IPS-20b (cell line): Measurements from ENCODE around the gene TTC28.
"Not testable (repeated sequence)": the region's sequence is repeated elsewhere in the genome, so short reads cannot be mapped to it uniquely, and the experiment has no call there.

Source experiments
- H3K27ac ChIP-seq: one replicate; pipeline ENCODE4 v1.5.1; 2013; ENCODE audit warnings: low read length
- H3K27me3 ChIP-seq: 2 replicates; pipeline ENCODE4 v1.6.1; 2013; ENCODE audit warnings: mild to moderate bottlenecking, low read length, inconsistent platforms; ENCODE audit not compliant: insufficient read depth
- H3K36me3 ChIP-seq: 2 replicates; pipeline ENCODE4 v1.6.1; 2013; ENCODE audit warnings: low read depth, mild to moderate bottlenecking, inconsistent platforms, low read length, moderate library complexity; ENCODE audit not compliant: insufficient read depth
- H3K4me1 ChIP-seq: 2 replicates; pipeline ENCODE4 v1.6.1; 2013; ENCODE audit warnings: mild to moderate bottlenecking, control low read depth, inconsistent platforms, low read length, moderate library complexity; ENCODE audit not compliant: insufficient read depth
- H3K4me3 ChIP-seq: 2 replicates; pipeline ENCODE4 v1.5.1; 2013; ENCODE audit warnings: mild to moderate bottlenecking, low read length, inconsistent platforms
- H3K9ac ChIP-seq: 2 replicates; pipeline ENCODE4 v1.6.1; 2013; ENCODE audit warnings: low read depth, mild to moderate bottlenecking, inconsistent platforms, low read length, moderate library complexity
- H3K9me3 ChIP-seq: 2 replicates; pipeline ENCODE4 v1.6.1; 2013; ENCODE audit warnings: mild to moderate bottlenecking, low read depth, low read length, inconsistent platforms; ENCODE audit not compliant: insufficient read depth

Gene TTC28

GRCh38 chr22:28627791-28628190, 51.8 kb downstream of the TTC28 start:
- Histone ChIP-seq H3K4me1 (peaks cover 7% of the 10 kb centered on the region; the same call in 1 of the 2 replicates), H3K36me3 (no peaks in the 10 kb centered on the region), H3K4me3 (no peak overlapping the region), H3K9me3 (no peaks in the 10 kb centered on the region), H3K9ac (no peak overlapping the region), H3K27me3 (no peaks in the 10 kb centered on the region), H3K27ac (no peak overlapping the region)

- Histone ChIP-seq H3K27me3 (no peaks in the 10 kb centered on the region), H3K36me3 (no peaks in the 10 kb centered on the region), H3K9me3 (no peaks in the 10 kb centered on the region), H3K27ac (no peak overlapping the region), H3K9ac (no peak overlapping the region), H3K4me1 (no peaks in the 10 kb centered on the region), H3K4me3 (no peak overlapping the region)
Measured at GRCh38 chr22:28620244-28620922, 59.3 kb downstream of the TTC28 start.

- Histone ChIP-seq H3K4me1 (no peaks in the 10 kb centered on the region), H3K27me3 (no peaks in the 10 kb centered on the region), H3K9me3 (no peaks in the 10 kb centered on the region), H3K27ac (no peak overlapping the region), H3K36me3 (no peaks in the 10 kb centered on the region), H3K4me3 (no peak overlapping the region), H3K9ac (no peak overlapping the region)
Measured at GRCh38 chr22:28619236-28619635, 60.4 kb downstream of the TTC28 start.

- H3K27me3 ChIP-seq, H3K4me3 ChIP-seq, H3K4me1 ChIP-seq, H3K9ac ChIP-seq, H3K27ac ChIP-seq, H3K36me3 ChIP-seq, H3K9me3 ChIP-seq: not testable (repeated sequence)
Measured at GRCh38 chr22:28615423-28615822, 64.2 kb downstream of the TTC28 start.

- H3K27ac ChIP-seq = no peak overlapping the region
- H3K9me3 ChIP-seq = no peaks in the 10 kb centered on the region
- H3K4me1 ChIP-seq = peaks cover 10% of the 10 kb centered on the region
- no peaks in the 10 kb centered on the region for H3K27me3 ChIP-seq
- H3K4me3 ChIP-seq = no peak overlapping the region
- H3K36me3 ChIP-seq = no peaks in the 10 kb centered on the region
- H3K9ac ChIP-seq = no peak overlapping the region
Measured at GRCh38 chr22:28609921-28610320, 69.7 kb downstream of the TTC28 start.

- Histone ChIP-seq H3K27me3 (no peaks in the 10 kb centered on the region), H3K9ac (no peak overlapping the region), H3K9me3 (no peaks in the 10 kb centered on the region), H3K4me1 (peaks cover 10% of the 10 kb centered on the region), H3K27ac (no peak overlapping the region), H3K4me3 (no peak overlapping the region), H3K36me3 (no peaks in the 10 kb centered on the region)
Measured at GRCh38 chr22:28608546-28608945, 71.1 kb downstream of the TTC28 start.

GRCh38 chr22:28607795-28608194, 71.8 kb downstream of the TTC28 start:
- H3K4me3 ChIP-seq = no peak overlapping the region
- H3K27me3 ChIP-seq = no peaks in the 10 kb centered on the region
- no peak overlapping the region for H3K27ac ChIP-seq
- H3K4me1 ChIP-seq = peaks cover 10% of the 10 kb centered on the region
- no peak overlapping the region for H3K9ac ChIP-seq
- H3K9me3 ChIP-seq = no peaks in the 10 kb centered on the region
- H3K36me3 ChIP-seq = no peaks in the 10 kb centered on the region

GRCh38 chr22:28604966-28605761, 74.5 kb downstream of the TTC28 start:
- H3K9me3 ChIP-seq = no peaks in the 10 kb centered on the region
- no peaks in the 10 kb centered on the region for H3K27me3 ChIP-seq
- H3K36me3 ChIP-seq = no peaks in the 10 kb centered on the region
- H3K4me3 ChIP-seq = no peak overlapping the region
- H3K27ac ChIP-seq = no peak overlapping the region
- no peak overlapping the region for H3K9ac ChIP-seq
- peaks cover 10% of the 10 kb centered on the region for H3K4me1 ChIP-seq

- no peak overlapping the region for H3K27ac ChIP-seq
- no peaks in the 10 kb centered on the region for H3K36me3 ChIP-seq
- H3K9me3 ChIP-seq = no peaks in the 10 kb centered on the region
- no peak overlapping the region for H3K4me3 ChIP-seq
- no peaks in the 10 kb centered on the region for H3K27me3 ChIP-seq
- no peak overlapping the region for H3K9ac ChIP-seq
- H3K4me1 ChIP-seq = peaks cover 4% of the 10 kb centered on the region; the same call in 1 of the 2 replicates
Measured at GRCh38 chr22:28601915-28602314, 77.7 kb downstream of the TTC28 start.

GRCh38 chr22:28600546-28601143, 79.0 kb downstream of the TTC28 start:
- Histone ChIP-seq H3K9ac (no peak overlapping the region), H3K27me3 (no peaks in the 10 kb centered on the region), H3K9me3 (no peaks in the 10 kb centered on the region), H3K4me3 (no peak overlapping the region), H3K27ac (no peak overlapping the region), H3K4me1 (peaks cover 4% of the 10 kb centered on the region; the same call in 1 of the 2 replicates), H3K36me3 (no peaks in the 10 kb centered on the region)

- Histone ChIP-seq H3K4me3 (no peak overlapping the region), H3K27ac (no peak overlapping the region), H3K4me1 (no peaks in the 10 kb centered on the region), H3K9ac (no peak overlapping the region), H3K27me3 (no peaks in the 10 kb centered on the region), H3K9me3 (no peaks in the 10 kb centered on the region), H3K36me3 (no peaks in the 10 kb centered on the region)
Measured at GRCh38 chr22:28599693-28600092, 79.9 kb downstream of the TTC28 start.

- no peak overlapping the region for H3K27ac ChIP-seq
- no peaks in the 10 kb centered on the region for H3K27me3 ChIP-seq
- no peak overlapping the region for H3K4me3 ChIP-seq
- no peak overlapping the region for H3K9ac ChIP-seq
- no peaks in the 10 kb centered on the region for H3K9me3 ChIP-seq
- no peaks in the 10 kb centered on the region for H3K4me1 ChIP-seq
- no peaks in the 10 kb centered on the region for H3K36me3 ChIP-seq
Measured at GRCh38 chr22:28597665-28598064, 82.0 kb downstream of the TTC28 start.
